IPS-18c (cell line): ENCODE measurements around the gene TLR4.

Experiments used
- H3K4me3 ChIP-seq: 2 replicates; pipeline ENCODE4 v1.7.0; 2013; ENCODE audit warnings: low read depth, mild to moderate bottlenecking, low read length, moderate library complexity; ENCODE audit not compliant: insufficient read depth
- H3K9me3 ChIP-seq: one replicate; pipeline ENCODE4 v1.6.1; 2013; ENCODE audit warnings: mild to moderate bottlenecking, low read length, moderate library complexity; ENCODE audit not compliant: control insufficient read depth, insufficient read depth

Gene TLR4

GRCh38 chr9:117733465-117733864 is 29.3 kb downstream of the TLR4 start:
- Histone ChIP-seq H3K4me3 (no peak overlapping the region), H3K9me3 (no peaks in the 10 kb centered on the region)

- Histone ChIP-seq H3K4me3 (no peak overlapping the region), H3K9me3 (no peaks in the 10 kb centered on the region)
Measured at GRCh38 chr9:117734082-117734481, 29.9 kb downstream of the TLR4 start.

GRCh38 chr9:117734523-117735314 is 30.5 kb downstream of the TLR4 start:
- no peaks in the 10 kb centered on the region for H3K9me3 ChIP-seq
- no peak overlapping the region for H3K4me3 ChIP-seq

GRCh38 chr9:117737721-117738226 is 33.6 kb downstream of the TLR4 start:
- no peak overlapping the region for H3K4me3 ChIP-seq

GRCh38 chr9:117739206-117739605 is 35.0 kb downstream of the TLR4 start:
- no peaks in the 10 kb centered on the region for H3K9me3 ChIP-seq
- no peak overlapping the region for H3K4me3 ChIP-seq

More at GRCh38 chr9:117737721-117738226, 33.6 kb downstream of the TLR4 start:
- no peaks in the 10 kb centered on the region for H3K9me3 ChIP-seq

GRCh38 chr9:117739624-117740347 is 35.6 kb downstream of the TLR4 start:
- no peak overlapping the region for H3K4me3 ChIP-seq

GRCh38 chr9:117742131-117742530 is 37.9 kb downstream of the TLR4 start:
- no peak overlapping the region for H3K4me3 ChIP-seq
- peaks cover 2% of the 10 kb centered on the region for H3K9me3 ChIP-seq

More at GRCh38 chr9:117739624-117740347, 35.6 kb downstream of the TLR4 start:
- H3K9me3 ChIP-seq = no peaks in the 10 kb centered on the region

GRCh38 chr9:117744369-117744768 is 40.2 kb downstream of the TLR4 start:
- Histone ChIP-seq H3K9me3 (peaks cover 2% of the 10 kb centered on the region), H3K4me3 (no peak overlapping the region; the same call in 1 of the 2 replicates)

- H3K9me3 ChIP-seq = peaks cover 2% of the 10 kb centered on the region
- H3K4me3 ChIP-seq = no peak overlapping the region; the same call in 1 of the 2 replicates
Measured at GRCh38 chr9:117744856-117745389, 40.7 kb downstream of the TLR4 start.

GRCh38 chr9:117745598-117745997 is 41.4 kb downstream of the TLR4 start:
- H3K4me3 ChIP-seq = no peak overlapping the region
- H3K9me3 ChIP-seq = peaks cover 2% of the 10 kb centered on the region

- Histone ChIP-seq H3K4me3 (no peak overlapping the region), H3K9me3 (peaks cover 2% of the 10 kb centered on the region)
Measured at GRCh38 chr9:117746263-117746662, 42.1 kb downstream of the TLR4 start.

GRCh38 chr9:117747386-117747970 is 43.3 kb downstream of the TLR4 start:
- Histone ChIP-seq H3K4me3 (no peak overlapping the region), H3K9me3 (peaks cover 2% of the 10 kb centered on the region)

- Histone ChIP-seq H3K9me3 (peaks cover 2% of the 10 kb centered on the region), H3K4me3 (no peak overlapping the region)
Measured at GRCh38 chr9:117750401-117750800, 46.2 kb downstream of the TLR4 start.

- Histone ChIP-seq H3K4me3 (no peak overlapping the region), H3K9me3 (no peaks in the 10 kb centered on the region)
Measured at GRCh38 chr9:117752894-117753293, 48.7 kb downstream of the TLR4 start.

GRCh38 chr9:117757561-117758190 is 53.5 kb downstream of the TLR4 start:
- Histone ChIP-seq H3K9me3 (no peaks in the 10 kb centered on the region), H3K4me3 (no peak overlapping the region)

- H3K4me3 ChIP-seq = no peak overlapping the region
- H3K9me3 ChIP-seq = no peaks in the 10 kb centered on the region
Measured at GRCh38 chr9:117763314-117763713, 59.1 kb downstream of the TLR4 start.

- Histone ChIP-seq H3K4me3 (no peak overlapping the region), H3K9me3 (no peaks in the 10 kb centered on the region)
Measured at GRCh38 chr9:117768750-117769395, 64.7 kb downstream of the TLR4 start.
